SKM-1 (cell line): ENCODE results near the gene PPP1CA.
"Not testable (repeated sequence)": the region's sequence is repeated elsewhere in the genome, so short reads cannot be mapped to it uniquely, and the experiment has no call there.

Source experiments
- DNase-seq: peaks from one replicate; lab custom pipeline; 2025; ENCODE audit not compliant: unreplicated experiment; lab: John Stamatoyannopoulos, UW

Gene PPP1CA

DNA sequence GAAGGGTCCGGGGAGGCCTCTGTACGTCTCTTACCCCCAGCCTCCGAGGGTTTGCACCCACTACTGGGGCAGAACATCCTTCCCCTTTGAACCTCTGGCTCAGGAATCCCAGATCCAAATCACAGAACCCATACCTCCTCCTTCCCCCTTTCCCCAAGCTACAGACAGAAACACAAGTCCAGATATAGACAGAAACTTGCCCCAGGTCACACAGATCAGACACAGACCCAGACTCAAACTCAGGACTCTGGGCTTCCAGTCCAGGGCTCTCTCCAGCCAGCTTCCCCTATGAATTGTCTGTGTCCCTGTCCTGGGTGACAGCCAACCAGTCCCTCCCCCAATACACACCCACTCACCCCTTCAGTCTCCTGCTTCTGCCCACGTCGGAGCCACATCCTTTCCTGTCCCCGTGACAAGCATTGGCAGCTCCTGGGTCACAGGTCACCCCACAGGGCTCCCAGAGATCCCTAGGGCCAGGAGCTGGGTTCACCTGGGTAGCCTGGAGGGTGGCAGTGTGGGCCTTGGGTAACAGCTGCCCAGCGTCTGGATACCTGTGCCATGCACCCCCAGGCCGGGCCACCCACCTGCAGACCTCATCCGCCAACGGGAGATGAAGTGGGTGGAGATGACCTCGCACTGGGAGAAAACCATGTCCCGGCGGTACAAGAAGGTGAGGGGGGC is 3.0 kb upstream of the PPP1CA start:
- DNase-seq: no peak

DNA sequence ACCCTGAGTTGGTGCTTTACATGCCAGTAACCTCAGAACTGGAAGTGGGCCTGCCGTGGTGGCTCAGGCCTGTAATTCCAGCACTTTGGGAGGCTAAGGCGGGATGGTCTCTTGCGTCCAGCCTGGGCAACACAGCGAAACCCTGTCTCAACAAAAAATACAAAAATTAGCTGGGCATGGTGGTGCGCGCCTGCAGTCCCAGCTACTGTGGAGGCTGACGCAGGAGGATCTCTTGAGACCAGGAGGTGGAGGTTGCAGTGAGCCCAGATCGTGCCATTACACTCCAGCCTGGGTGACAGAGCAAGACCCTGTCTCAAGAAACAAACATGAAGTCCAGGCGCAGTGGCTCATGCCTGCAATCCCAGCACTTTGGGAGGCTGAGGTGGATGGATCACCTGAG is 1.4 kb upstream of the PPP1CA start:
- DNase-seq: not testable (repeated sequence)

DNA sequence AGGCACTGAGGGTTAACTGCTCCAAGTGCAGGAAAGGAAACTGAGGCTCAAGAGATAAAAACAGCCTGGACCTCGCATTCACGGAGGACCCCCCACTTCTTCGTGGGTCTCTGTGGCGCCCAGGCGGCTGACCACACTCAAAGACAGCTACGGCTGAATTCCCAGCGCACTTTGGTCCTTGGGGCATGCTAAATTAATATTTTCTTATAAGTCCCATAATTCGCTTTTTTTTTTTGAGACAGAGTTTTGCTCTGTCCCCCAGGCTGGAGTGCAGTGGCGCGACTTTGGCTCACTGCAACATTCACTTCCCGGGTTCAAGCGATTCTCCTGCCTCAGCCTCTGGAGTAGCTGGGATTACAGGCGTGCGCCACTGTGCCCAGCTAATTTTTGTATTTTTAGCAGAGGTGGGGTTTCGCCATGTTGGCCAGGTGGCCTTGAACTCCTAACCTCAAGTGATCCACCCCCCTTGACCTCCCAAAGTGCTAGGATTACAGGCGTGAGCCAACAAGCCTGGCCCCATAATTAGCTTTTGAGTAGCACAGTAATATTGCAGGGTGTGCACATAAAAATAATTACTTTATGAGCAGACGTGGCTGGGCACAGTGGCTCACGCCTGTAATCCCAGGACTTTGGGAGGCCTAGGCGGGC is 658 bp upstream of the PPP1CA start:
- not testable (repeated sequence) for DNase-seq

DNA sequence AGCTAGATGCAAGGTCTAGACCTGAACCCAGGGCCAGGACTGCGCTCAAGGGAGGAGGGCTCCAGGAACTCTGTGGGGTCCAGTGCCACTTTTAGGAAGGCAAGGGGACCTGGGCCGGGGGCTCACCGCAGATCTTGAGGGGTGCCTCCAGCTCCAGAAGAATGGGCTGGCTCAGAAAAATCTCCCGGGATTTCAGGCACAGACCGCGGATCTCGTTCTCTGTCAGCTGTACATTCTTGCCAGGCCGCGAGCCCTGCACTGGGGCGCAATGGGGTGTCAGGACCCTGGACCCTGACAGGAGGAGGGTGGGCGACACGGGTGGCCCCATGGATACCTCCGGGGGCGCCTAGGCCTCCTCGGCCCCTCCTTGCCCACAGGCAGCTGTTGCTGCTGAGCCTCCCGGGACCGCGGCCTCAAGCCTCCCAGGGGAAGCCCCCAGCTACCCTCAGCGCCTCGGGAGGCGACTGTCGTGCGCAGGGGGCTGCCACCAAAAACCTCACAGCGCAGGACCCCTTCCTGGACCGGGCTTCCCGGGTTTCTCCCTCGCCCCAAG is 640 bp downstream of the PPP1CA start:
- DNase-seq: no peak

DNA sequence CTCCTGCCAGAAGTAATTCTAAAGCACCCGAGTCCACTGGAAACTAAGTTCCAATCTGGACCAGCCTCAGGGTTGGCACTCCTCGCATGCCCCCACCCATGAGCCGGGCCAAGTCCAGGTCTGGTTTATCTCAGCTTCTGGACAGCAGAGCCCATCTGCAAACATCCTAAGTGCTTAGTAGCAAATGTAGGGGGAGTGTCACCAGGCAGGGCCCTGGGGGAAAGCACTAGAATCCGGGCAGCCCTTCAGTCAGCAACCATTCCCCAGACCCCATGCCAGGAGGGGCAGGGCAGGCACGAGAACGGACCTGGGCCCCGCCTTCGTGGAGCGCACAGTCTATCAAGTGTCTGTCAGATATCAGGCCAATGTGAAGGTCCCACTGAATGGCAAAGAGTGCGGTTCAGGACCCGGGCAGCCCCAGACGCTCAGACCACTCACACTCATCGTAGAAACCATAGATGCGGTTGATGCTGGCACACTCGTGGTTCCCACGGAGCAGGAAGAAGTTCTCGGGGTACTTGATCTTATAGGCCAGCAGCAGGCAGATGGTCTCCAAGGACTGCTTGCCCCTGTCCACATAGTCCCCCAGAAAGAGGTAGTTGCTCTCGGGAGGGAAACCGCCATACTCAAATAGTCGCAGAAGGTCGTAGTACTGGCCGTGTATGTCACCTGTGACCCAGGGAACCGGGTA is 1.3 kb downstream of the PPP1CA start:
- DNase-seq: no peak

DNA sequence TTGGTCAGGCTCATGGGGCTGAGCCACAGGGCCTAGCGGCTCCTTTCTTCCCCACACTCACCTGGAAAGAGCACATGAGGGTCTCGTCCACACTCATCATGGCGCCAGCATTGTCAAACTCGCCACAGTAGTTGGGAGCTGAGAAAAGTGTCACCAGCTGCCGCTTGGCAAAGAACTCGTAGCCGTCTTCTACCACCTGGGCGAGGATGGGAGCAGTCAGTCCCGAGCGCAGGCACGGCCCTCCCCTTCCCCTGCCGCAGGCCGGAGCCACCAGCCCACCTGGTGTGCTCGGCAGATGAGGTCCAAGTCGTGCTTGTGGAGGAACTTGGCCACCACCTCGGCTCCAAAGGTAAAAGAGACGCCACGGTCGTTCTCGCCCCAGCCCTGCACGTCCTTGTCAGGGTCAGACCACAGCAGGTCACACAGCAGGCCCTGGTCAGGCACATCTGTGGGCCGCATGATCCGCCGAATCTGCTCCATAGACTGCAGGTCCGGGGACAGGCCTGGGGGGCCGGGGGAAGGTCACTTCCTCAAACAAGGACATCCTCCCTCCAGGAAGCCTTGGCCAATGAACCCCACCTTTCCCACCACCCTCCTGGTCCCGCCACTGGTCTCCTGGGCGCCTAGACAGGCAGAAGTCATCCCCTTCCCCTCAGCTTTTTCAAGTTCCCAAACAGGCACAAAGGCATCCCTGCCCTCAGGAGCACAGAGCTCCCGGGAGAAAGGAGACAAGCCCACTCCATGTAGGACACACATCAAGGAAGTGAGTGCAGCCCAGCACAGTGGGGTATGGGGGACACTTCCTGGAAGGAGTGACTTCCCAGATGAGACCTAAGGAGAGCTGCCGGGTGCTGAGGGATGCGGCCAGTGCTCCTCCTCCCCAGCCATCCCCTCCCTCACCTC is 2.7 kb downstream of the PPP1CA start:
- DNase-seq: no peak

DNA sequence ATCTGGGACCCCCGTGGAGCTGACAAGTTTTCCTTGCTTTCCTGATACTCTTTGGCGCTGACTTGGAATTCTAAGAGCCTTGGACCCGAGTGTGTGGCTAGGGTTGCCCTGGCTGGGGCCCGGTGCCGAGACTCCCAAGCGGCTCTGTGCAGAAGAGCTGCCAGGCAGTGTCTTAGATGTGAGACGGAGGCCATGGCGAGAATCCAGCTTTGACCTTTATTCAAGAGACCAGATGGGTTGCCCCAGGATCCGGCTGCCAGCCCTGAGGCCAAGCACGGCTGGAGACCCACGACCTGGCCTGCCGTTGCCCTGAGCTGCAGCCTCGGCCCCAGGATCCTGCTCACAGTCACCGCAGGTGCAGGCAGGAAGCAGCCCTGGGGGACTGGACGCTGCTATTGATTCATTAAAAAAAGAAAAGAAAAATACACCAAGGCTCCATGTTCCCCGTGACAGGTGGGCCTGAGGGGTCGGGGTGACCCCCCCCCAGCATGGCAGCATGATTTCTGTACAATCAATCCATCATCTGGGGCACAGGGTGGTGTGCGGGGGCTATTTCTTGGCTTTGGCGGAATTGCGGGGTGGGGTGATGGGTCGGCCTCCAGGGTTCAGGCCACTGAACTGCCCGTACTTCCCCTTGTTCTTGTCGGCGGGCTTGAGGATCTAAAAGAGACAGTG is 3.5 kb downstream of the PPP1CA start:
- DNase-seq: no peak

DNA sequence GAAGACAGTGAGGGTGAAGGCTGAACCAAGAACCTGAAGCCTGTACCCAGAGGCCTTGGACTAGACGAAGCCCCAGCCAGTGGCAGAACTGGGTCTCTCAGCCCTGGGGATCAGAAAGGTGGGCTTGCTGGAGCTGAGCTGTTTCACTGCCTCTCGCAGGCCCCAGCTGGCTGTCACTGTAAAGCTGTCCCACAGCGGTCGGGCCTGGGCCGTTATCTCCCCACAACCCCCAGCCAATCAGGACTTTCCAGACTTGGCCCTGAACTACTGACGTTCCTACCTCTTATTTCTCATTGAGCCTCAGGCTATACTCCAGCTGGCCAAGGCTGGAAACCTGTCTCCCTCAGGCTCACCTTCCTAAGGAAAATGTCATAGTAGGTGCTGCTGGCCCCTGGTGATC is 4.1 kb downstream of the PPP1CA start:
- no peak for DNase-seq

DNA sequence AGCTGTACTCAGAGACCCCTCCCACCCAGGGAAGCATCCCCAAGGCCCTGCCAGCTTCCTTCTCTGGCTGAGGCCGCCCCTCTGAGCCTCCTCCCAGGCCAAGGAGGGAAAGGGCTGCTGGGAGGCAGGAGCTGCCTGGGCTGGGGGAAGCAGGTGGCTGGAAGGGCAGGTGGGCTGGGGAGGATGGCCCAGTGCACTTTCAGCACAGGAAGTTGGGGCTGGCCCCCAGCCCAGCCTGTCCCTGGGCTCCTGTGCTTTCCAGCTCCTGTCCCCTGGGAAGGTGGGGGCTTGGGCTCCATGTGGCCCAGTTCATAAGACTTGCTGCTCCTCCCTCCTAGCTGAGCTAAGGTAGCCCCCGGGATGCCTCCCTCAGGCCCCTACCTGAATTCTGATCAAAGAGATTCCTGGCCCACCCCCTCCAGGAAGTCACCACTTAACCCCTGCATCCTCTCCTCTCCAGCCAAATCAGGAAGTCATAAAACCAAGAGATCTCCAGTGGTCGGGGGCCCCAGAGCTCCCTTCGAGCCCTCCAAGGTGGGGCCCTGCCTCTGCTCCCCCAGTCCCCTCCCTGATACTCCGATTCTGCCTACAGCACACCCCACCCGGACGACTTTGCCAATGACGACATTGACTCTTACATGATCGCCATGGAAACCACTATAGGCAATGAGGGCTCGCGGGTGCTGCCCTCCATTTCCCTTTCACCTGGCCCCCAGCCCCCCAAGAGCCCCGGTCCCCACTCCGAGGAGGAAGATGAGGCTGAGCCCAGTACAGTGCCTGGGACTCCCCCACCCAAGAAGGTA is 4.9 kb downstream of the PPP1CA start:
- DNase-seq: no peak

DNA sequence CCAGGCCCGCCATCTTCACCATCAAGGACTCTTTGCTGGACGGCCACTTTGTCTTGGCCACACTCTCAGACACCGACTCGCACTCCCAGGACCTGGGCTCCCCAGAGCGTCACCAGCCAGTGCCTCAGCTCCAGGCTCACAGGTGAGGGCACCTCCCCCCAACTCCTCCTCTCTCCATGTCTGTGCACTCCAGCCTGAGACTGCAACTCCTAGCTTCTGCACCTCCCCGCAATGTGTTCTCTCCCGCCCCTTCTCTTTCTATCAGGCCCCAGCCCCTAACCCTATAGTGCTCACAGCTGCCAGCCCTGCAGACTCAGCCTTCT is 5.4 kb downstream of the PPP1CA start:
- no peak for DNase-seq

DNA sequence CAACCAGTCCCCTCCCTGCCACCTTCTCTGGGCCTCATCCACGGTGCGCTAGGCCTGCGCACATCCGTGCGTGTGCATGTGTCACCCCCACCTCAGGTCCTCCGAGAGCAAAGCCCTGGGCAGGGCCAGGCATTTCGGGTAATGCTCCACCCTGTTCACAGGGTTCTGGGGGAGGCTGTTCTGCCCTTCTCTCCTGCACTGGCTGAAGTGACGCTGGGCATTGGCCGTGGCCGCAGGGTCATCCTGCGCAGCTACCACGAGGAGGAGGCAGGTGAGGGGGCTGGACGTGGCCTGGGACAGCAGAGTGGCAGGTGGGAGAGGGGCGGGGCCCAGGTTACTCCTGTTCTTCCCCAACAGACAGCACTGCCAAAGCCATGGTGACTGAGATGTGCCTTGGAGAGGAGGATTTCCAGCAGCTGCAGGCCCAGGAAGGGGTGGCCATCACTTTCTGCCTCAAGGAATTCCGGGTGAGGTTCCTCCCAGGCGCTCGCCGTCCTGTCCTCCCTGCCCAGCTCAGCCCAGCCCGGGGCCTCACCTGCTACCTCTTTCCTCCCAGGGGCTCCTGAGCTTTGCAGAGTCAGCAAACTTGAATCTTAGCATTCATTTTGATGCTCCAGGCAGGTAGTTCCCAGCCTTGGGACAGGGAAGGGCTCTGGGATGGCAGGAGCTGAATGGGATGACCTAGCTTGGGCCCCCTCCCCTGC is 6.0 kb downstream of the PPP1CA start:
- DNase-seq: no peak

DNA sequence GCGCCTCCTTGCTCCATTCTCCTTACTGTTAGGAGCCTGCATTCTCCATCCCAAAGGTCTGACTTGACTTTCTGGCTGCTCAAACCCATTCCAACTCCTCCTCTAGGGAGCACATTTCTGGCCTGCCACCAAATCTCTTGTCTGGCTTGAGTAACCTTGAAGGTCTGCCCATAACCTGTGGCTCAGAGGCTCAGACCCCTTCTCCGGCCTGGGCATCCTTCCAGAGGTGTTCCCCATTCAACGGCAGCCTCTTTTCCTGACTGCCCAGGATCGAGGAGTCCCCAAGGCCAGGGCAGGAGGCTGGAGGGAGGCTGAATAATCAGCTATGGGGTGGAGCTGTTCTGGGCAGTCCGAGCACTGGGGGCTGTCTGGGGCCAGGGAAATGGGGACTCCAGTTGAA is 7.7 kb downstream of the PPP1CA start:
- no peak for DNase-seq

DNA sequence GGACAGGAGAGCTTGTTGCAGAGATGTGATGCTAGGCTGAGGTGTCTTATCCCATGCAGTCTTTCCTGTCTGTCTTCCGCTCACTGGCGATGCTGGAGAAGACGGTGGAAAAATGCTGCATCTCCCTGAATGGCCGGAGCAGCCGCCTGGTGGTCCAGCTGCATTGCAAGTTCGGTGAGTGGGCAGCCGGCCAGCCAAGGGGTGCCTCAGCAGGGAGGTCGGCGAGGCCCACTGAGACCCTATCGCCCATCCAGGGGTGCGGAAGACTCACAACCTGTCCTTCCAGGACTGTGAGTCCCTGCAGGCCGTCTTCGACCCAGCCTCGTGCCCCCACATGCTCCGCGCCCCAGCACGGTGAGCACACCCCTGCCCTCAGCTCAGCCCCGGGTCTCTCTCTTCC is 8.2 kb downstream of the PPP1CA start:
- DNase-seq: no peak

DNA sequence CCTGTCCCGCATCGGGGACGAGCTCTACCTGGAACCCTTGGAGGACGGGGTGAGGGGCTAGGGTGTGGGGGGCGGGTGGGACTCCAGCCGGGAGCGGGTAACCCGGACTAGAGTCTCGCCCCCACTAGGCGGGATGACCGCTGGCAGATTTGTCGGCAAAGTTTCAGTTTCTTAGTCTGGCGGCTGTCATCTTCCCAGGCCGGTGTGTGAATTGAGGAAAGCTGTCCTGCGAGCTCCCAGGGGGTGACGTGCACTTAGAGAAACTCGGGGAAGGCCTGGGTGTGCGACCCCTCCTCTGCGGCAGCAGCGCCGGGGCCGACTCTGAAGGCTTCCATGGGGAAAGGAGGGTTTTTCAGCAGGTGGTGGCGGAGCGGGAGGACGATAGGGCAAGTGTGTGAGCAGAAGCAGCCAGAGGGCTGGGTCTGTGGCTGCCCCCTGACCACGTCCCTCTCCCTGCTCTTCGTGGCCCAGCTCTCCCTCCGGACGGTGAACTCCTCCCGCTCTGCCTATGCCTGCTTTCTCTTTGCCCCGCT is 9.4 kb downstream of the PPP1CA start:
- no peak for DNase-seq

DNA sequence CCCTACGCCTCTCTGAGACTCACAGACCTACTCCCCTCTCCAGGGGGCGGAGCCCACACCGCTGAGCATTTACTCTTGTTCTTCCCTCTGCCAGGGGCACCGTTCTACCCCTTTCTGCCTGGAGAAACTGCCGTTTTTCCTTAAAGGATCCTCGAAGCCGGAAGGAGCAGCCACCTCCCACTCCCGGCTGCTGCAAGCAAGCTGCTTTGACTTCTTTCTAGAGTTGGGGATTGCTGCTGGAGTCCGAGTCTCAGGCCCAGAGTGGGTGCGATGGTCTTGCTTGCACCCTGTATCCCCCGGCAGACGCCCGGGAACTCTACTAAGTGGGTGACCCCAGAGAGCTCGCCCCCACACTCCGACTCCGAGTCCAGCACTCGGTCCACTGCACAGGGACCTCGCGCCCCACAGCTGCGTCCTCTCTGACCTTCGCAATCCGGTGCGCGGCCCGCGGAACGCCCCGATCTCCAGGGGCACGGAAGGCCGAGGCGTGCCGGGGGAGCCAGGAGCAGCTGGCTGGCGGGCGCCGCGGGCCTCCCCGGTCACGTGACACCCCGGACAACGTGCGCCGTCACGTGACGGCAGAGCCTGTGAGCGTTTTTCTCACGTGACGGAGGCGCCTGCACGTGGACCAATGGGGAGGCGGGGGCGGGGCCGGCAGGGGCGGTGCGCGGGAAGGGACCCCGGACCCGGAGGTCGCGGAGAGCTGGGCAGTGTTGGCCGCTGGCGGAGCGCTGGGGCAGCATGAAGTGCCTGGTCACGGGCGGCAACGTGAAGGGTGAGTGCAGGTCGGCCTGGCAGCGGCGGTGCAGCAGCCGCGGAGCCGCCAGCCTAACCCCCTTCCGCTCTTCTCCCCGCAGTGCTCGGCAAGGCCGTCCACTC is 10.1 kb downstream of the PPP1CA start, which contains the start of gene RAD9A:
Gene RAD9A, plus strand, starts transcription at position 683 of the 879 bp plus-strand sequence. Its CDS starts 59 bp downstream, at position 742.
- DNase-seq: peak; percentile 91

DNA sequence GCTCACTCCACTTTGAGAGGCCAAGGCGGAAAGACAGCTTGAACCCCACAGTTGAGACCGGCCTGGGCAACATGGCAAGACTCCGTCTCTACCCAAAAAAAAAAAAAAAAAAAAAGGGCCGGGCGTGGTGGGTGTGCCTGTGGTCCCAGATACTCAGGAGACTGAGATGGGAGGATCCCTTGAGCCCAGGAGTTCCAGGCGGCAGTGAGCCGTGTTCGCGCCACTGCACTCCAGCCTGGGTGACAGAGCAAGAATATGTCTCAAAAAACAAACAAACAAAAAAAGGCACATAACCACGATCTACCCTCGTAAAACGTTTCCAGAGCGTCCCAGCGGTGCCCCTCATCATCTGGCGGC is 10.7 kb downstream of the PPP1CA start:
- no peak for DNase-seq

DNA sequence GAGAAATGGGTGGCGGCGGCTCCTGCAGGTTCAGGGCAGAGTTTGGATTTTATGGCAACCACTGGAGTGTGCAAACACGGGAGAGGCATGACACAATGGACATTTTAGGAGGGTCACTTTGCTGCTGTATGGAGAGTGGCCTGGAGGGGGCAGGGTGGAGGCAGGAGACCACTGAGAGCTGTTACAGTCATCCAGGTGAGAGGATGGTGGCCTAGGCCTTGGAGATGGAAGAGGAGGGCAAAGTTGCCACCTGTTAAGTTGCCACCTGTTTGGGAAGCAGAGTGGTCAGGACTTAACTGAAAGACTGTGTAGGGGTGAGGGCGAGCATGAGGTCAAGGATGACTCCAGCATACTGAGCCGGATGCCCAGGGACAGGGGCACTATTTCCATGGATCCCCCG is 12.2 kb downstream of the PPP1CA start:
- DNase-seq: peak; percentile 35

DNA sequence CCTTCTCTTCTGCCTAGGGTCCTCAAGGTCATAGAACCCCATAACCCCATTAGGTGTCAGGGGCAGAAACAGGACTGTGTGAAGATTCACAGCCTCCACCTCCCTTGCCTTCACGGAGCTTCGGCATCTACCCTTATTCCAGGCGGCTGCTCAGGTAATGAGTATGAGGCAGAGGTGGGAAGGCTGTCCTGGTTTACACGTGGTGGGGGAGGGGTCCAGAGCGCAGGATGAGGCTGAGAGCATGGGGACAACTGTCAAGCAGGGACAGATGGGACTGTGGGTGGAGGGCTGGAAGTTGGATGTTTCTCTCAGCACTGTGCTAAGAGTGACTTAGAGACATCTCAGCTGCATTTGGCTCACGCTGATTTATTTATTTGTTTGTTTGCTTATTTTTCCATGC is 14.1 kb downstream of the PPP1CA start:
- no peak for DNase-seq
